ENCODE data around the gene DCAF12L1. TPM values are rescaled to one million over a fixed set of nuclear protein-coding genes. Genes with fewer than 3 reads are reported as not detected.

DCAF12L1 gene
- total RNA-seq, 1 donor from 2014 or later = 0.11 TPM

GRCh38 chrX:126557151-126557550 is 4.5 kb upstream of the DCAF12L1 start:
- peaks cover 6% of the 10 kb centered on the region for H3K4me1 Mint-ChIP-seq (ENCODE audit: low read depth, unreplicated experiment)
- Histone ChIP-seq H3K4me1 (ENCODE audit: insufficient read depth, low read length) (no peaks in the 10 kb centered on the region), H3K36me3 (ENCODE audit: insufficient read depth, low read length) (no peaks in the 10 kb centered on the region), H3K27ac (ENCODE audit: low read depth, low read length) (no peak overlapping the region), H3K27me3 (ENCODE audit: insufficient read depth, low read length) (no peaks in the 10 kb centered on the region), H4K20me1 (ENCODE audit: insufficient read depth, low read length) (no peaks in the 10 kb centered on the region), H3K79me2 (ENCODE audit: insufficient read depth, low read length) (no peaks in the 10 kb centered on the region), H3K4me3 (ENCODE audit: insufficient read depth, low read depth, low read length) (no peak overlapping the region), H3K4me2 (ENCODE audit: low read length) (no peak overlapping the region), H3K9ac (ENCODE audit: low read length) (no peak overlapping the region), H2AFZ (ENCODE audit: low read depth, low read length) (no peak overlapping the region), H3K9me3 (ENCODE audit: insufficient read depth, low read depth, low read length) (no peaks in the 10 kb centered on the region)
- peaks cover 8% of the 10 kb centered on the region for H3K27me3 Mint-ChIP-seq (ENCODE audit: low read depth, unreplicated experiment)
- FAIRE-seq (no peak), DNase-seq (ENCODE audit: low read depth) (no peak)
- H3K9me3 Mint-ChIP-seq (ENCODE audit: unreplicated experiment) = no peaks in the 10 kb centered on the region
- no peaks in the 10 kb centered on the region for H3K36me3 Mint-ChIP-seq (ENCODE audit: low read depth, unreplicated experiment)
- no peak overlapping the region for H3K4me3 Mint-ChIP-seq (ENCODE audit: unreplicated experiment)
- TF ChIP-seq CTCF (IDR thresholded peaks at IDR 0.05; ENCODE audit: insufficient read depth, low read depth, low read length) (no peak), EZH2 (IDR thresholded peaks at IDR 0.05; ENCODE audit: insufficient read depth, low read length) (no peak)
- H3K27ac Mint-ChIP-seq (ENCODE audit: unreplicated experiment) = peak overlapping the region; percentile 66

- H3K4me2 ChIP-seq (ENCODE audit: low read length) = no peak overlapping the region
- Mint-ChIP-seq H3K4me3 (ENCODE audit: unreplicated experiment) (no peak overlapping the region), H3K4me1 (ENCODE audit: low read depth, unreplicated experiment) (peaks cover 2% of the 10 kb centered on the region), H3K27ac (ENCODE audit: unreplicated experiment) (no peak overlapping the region), H3K36me3 (ENCODE audit: low read depth, unreplicated experiment) (no peaks in the 10 kb centered on the region), H3K27me3 (ENCODE audit: low read depth, unreplicated experiment) (peaks cover 10% of the 10 kb centered on the region), H3K9me3 (ENCODE audit: unreplicated experiment) (peaks cover 2% of the 10 kb centered on the region)
- no peak overlapping the region for H3K4me3 ChIP-seq (ENCODE audit: insufficient read depth, low read depth, low read length)
- H3K9ac ChIP-seq (ENCODE audit: low read length) = no peak overlapping the region
- H3K79me2 ChIP-seq (ENCODE audit: insufficient read depth, low read length) = no peaks in the 10 kb centered on the region
- H3K27me3 ChIP-seq (ENCODE audit: insufficient read depth, low read length) = no peaks in the 10 kb centered on the region
- no peak overlapping the region for H2AFZ ChIP-seq (ENCODE audit: low read depth, low read length)
- no peak overlapping the region for H3K27ac ChIP-seq (ENCODE audit: low read depth, low read length)
- no peaks in the 10 kb centered on the region for H4K20me1 ChIP-seq (ENCODE audit: insufficient read depth, low read length)
- FAIRE-seq (peak; percentile 75), DNase-seq (ENCODE audit: low read depth) (no peak)
- H3K36me3 ChIP-seq (ENCODE audit: insufficient read depth, low read length) = no peaks in the 10 kb centered on the region
- no peak for TF ChIP-seq EZH2 (IDR thresholded peaks at IDR 0.05; ENCODE audit: insufficient read depth, low read length)
- no peak for TF ChIP-seq CTCF (IDR thresholded peaks at IDR 0.05; ENCODE audit: insufficient read depth, low read depth, low read length)
- no peaks in the 10 kb centered on the region for H3K9me3 ChIP-seq (ENCODE audit: insufficient read depth, low read depth, low read length)
- H3K4me1 ChIP-seq (ENCODE audit: insufficient read depth, low read length) = no peaks in the 10 kb centered on the region
These were observed 795 bp downstream of the DCAF12L1 start for GRCh38 chrX:126551725-126552312.

GRCh38 chrX:126551306-126551705 is 1.3 kb downstream of the DCAF12L1 start:
- Histone ChIP-seq H3K9me3 (ENCODE audit: insufficient read depth, low read depth, low read length) (no peaks in the 10 kb centered on the region), H3K4me2 (ENCODE audit: low read length) (no peak overlapping the region), H3K79me2 (ENCODE audit: insufficient read depth, low read length) (no peaks in the 10 kb centered on the region), H2AFZ (ENCODE audit: low read depth, low read length) (no peak overlapping the region), H3K27ac (ENCODE audit: low read depth, low read length) (no peak overlapping the region), H3K9ac (ENCODE audit: low read length) (no peak overlapping the region), H3K4me3 (ENCODE audit: insufficient read depth, low read depth, low read length) (no peak overlapping the region), H4K20me1 (ENCODE audit: insufficient read depth, low read length) (no peaks in the 10 kb centered on the region), H3K4me1 (ENCODE audit: insufficient read depth, low read length) (no peaks in the 10 kb centered on the region), H3K36me3 (ENCODE audit: insufficient read depth, low read length) (no peaks in the 10 kb centered on the region), H3K27me3 (ENCODE audit: insufficient read depth, low read length) (no peaks in the 10 kb centered on the region)
- DNase-seq (ENCODE audit: low read depth) (no peak), FAIRE-seq (no peak)
- H3K9me3 Mint-ChIP-seq (ENCODE audit: unreplicated experiment) = peaks cover 2% of the 10 kb centered on the region
- peaks cover 10% of the 10 kb centered on the region for H3K27me3 Mint-ChIP-seq (ENCODE audit: low read depth, unreplicated experiment)
- no peak overlapping the region for H3K4me3 Mint-ChIP-seq (ENCODE audit: unreplicated experiment)
- TF ChIP-seq CTCF (IDR thresholded peaks at IDR 0.05; ENCODE audit: insufficient read depth, low read depth, low read length) (no peak), EZH2 (IDR thresholded peaks at IDR 0.05; ENCODE audit: insufficient read depth, low read length) (no peak)
- H3K36me3 Mint-ChIP-seq (ENCODE audit: low read depth, unreplicated experiment) = no peaks in the 10 kb centered on the region
- H3K4me1 Mint-ChIP-seq (ENCODE audit: low read depth, unreplicated experiment) = no peaks in the 10 kb centered on the region
- no peak overlapping the region for H3K27ac Mint-ChIP-seq (ENCODE audit: unreplicated experiment)

Data from astrocyte (in vitro differentiated cells and primary cell).